DND-41 (cell line): ENCODE data around the gene MS4A8.

Experiments used
- ATAC-seq: fragments of 200-7000 bp; cut with Tn5 transposase; 3 replicates; pipeline ENCODE4 v1.9.1; 2021; ENCODE audit warnings: low read depth; ENCODE audit not compliant: insufficient read depth
- DNase-seq: peaks from one replicate; pipeline ENCODE4 v3.0.0-alpha.2; 2020
- H2AFZ ChIP-seq: 2 replicates; pipeline ENCODE4 v1.6.0; 2012; ENCODE audit warnings: low read depth, low read length
- H3K27ac ChIP-seq: 2 replicates; pipeline ENCODE4 v1.5.1; 2012; ENCODE audit warnings: low read length, inconsistent platforms
- H3K27me3 ChIP-seq: fragments of 200-600 bp; sonication (generic); 2 replicates; pipeline ENCODE4 v1.6.0; 2012; ENCODE audit warnings: low read length, mild to moderate bottlenecking, inconsistent platforms; ENCODE audit not compliant: insufficient read depth, poor library complexity
- H3K36me3 ChIP-seq: 2 replicates; pipeline ENCODE4 v1.5.1; 2012; ENCODE audit warnings: low read length, inconsistent platforms; ENCODE audit not compliant: insufficient read depth
- H3K4me1 ChIP-seq: 2 replicates; pipeline ENCODE4 v1.5.1; 2012; ENCODE audit warnings: mild to moderate bottlenecking, low read length; ENCODE audit not compliant: insufficient read depth
- H3K4me2 ChIP-seq: 2 replicates; pipeline ENCODE4 v1.6.0; 2012; ENCODE audit warnings: mild to moderate bottlenecking, moderate library complexity, low read length, inconsistent platforms; ENCODE audit not compliant: insufficient read depth
- H3K4me3 ChIP-seq, 2 experiments: fragments of 200-600 bp in 1 of 2; shearing (Covaris generic) in 1 of 2; 2 replicates each; pipeline ENCODE4 v1.5.1; 2012 to 2016; ENCODE audit warnings: inconsistent platforms in 2 of 2, low read length in 2 of 2, mild to moderate bottlenecking in 2 of 2, low read depth in 1 of 2, moderate library complexity in 1 of 2
- H3K79me2 ChIP-seq: 2 replicates; pipeline ENCODE4 v1.6.0; 2012; ENCODE audit warnings: low read length, inconsistent platforms; ENCODE audit not compliant: insufficient read depth
- H3K9ac ChIP-seq: 2 replicates; pipeline ENCODE4 v1.6.0; 2012; ENCODE audit warnings: low read depth, mild to moderate bottlenecking, inconsistent platforms, low read length, moderate library complexity
- H3K9me3 ChIP-seq: 2 replicates; pipeline ENCODE4 v1.5.1; 2012; ENCODE audit warnings: low read length, moderate library complexity, mild to moderate bottlenecking, inconsistent platforms; ENCODE audit not compliant: insufficient read depth, severe bottlenecking
- H4K20me1 ChIP-seq: 2 replicates; pipeline ENCODE4 v1.6.0; 2012; ENCODE audit warnings: low read length; ENCODE audit not compliant: insufficient read depth
- EZH2 ChIP-seq: IDR thresholded peaks from 3 replicates; pipeline ENCODE4 v1.6.1; 2012; ENCODE audit warnings: borderline replicate concordance, low read depth, mild to moderate bottlenecking, moderate library complexity, low read length, inconsistent platforms; ENCODE audit not compliant: severe bottlenecking
- TF ChIP-seq, protein P1 (sequence below): IDR thresholded peaks from 2 replicates; pipeline ENCODE4 v1.5.1; 2012; ENCODE audit warnings: borderline replicate concordance, low read length, moderate library complexity, mild to moderate bottlenecking; ENCODE audit not compliant: poor library complexity, severe bottlenecking; ENCODE audit errors: extremely low read depth

Gene MS4A8

DNA sequence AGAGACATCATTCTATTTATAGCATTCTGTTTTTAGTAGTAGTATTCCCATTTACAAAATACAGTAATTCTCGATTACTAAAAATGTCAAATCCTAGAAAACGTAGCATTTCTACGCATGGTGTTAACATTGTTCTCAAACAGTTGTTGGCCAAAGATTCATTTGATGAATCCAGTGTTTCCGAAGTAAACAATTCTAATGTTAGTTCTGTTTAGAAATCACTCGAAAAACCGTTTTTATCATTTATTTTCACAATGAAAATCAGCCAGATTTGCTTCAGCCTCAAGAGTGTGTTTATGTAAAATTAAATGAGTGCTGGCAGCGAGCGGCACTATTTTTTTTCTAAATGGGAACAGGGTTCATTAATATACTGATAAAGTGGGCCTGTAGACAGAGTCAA lies 32.2 kb downstream of the MS4A8 start:
- Histone ChIP-seq H2AFZ (no peak overlapping the region), H3K9me3 (no peaks in the 10 kb centered on the region), H3K4me1 (no peaks in the 10 kb centered on the region), H3K27ac (no peak overlapping the region), H3K79me2 (no peaks in the 10 kb centered on the region), H3K9ac (no peak overlapping the region), H3K4me2 (no peak overlapping the region), H4K20me1 (no peaks in the 10 kb centered on the region), H3K36me3 (no peaks in the 10 kb centered on the region), H3K4me3 (no peak overlapping the region), H3K27me3 (peaks cover 7% of the 10 kb centered on the region)
- no peak for DNase-seq
- TF ChIP-seq, protein P1, sequence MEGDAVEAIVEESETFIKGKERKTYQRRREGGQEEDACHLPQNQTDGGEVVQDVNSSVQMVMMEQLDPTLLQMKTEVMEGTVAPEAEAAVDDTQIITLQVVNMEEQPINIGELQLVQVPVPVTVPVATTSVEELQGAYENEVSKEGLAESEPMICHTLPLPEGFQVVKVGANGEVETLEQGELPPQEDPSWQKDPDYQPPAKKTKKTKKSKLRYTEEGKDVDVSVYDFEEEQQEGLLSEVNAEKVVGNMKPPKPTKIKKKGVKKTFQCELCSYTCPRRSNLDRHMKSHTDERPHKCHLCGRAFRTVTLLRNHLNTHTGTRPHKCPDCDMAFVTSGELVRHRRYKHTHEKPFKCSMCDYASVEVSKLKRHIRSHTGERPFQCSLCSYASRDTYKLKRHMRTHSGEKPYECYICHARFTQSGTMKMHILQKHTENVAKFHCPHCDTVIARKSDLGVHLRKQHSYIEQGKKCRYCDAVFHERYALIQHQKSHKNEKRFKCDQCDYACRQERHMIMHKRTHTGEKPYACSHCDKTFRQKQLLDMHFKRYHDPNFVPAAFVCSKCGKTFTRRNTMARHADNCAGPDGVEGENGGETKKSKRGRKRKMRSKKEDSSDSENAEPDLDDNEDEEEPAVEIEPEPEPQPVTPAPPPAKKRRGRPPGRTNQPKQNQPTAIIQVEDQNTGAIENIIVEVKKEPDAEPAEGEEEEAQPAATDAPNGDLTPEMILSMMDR, result no peak
- TF ChIP-seq EZH2, result no peak
- no peak for ATAC-seq

- no peak for DNase-seq
- H2AFZ ChIP-seq, result no peak overlapping the region
- H4K20me1 ChIP-seq, result no peaks in the 10 kb centered on the region
- ATAC-seq, result no peak
- H3K79me2 ChIP-seq, result no peaks in the 10 kb centered on the region
- H3K27me3 ChIP-seq, result peaks cover 7% of the 10 kb centered on the region
- H3K9ac ChIP-seq, result no peak overlapping the region
- no peak overlapping the region for H3K4me3 ChIP-seq
- H3K4me1 ChIP-seq, result no peaks in the 10 kb centered on the region
- H3K4me2 ChIP-seq, result no peak overlapping the region
- no peaks in the 10 kb centered on the region for H3K9me3 ChIP-seq
- TF ChIP-seq EZH2, result no peak
- TF ChIP-seq, protein P1, result no peak
- no peaks in the 10 kb centered on the region for H3K36me3 ChIP-seq
- H3K27ac ChIP-seq, result no peak overlapping the region
These were observed 34.9 kb downstream of the MS4A8 start for GRCh38 chr11:60734279-60734678.

GRCh38 chr11:60739114-60739513 lies 39.7 kb downstream of the MS4A8 start:
- Histone ChIP-seq H3K27me3 (no peaks in the 10 kb centered on the region), H4K20me1 (no peaks in the 10 kb centered on the region), H3K4me2 (no peak overlapping the region), H3K4me3 (no peak overlapping the region), H3K9ac (no peak overlapping the region), H3K79me2 (no peaks in the 10 kb centered on the region), H3K36me3 (no peaks in the 10 kb centered on the region), H3K27ac (no peak overlapping the region), H3K9me3 (no peaks in the 10 kb centered on the region), H3K4me1 (no peaks in the 10 kb centered on the region), H2AFZ (no peak overlapping the region)
- no peak for ATAC-seq
- no peak for DNase-seq
- TF ChIP-seq EZH2, result no peak
- TF ChIP-seq, protein P1, result peak; percentile 24

DNA sequence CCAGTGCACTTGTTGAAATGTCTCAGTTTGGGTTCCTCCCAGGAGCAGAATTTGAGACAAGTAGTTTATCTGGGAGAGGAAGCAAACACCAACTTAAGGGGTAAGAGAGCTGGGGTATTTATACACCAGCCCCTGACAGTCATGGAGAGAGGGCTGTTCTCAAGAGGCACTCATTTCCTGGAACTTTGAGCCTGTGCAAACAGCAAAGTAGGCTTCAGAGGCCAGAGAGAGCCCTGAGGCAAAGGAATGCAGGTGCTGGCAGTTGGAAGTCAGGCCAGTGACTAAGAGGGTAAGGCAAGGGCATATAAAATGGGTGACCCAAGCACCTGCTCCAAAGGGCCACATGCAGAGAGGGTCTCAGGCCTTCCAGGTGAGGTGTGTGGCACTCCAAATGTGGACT lies 41.2 kb downstream of the MS4A8 start:
- H3K27ac ChIP-seq, result no peak overlapping the region
- no peaks in the 10 kb centered on the region for H3K79me2 ChIP-seq
- TF ChIP-seq, protein P1, result no peak
- TF ChIP-seq EZH2, result no peak
- H3K4me3 ChIP-seq, result no peak overlapping the region
- peaks cover 3% of the 10 kb centered on the region for H3K9me3 ChIP-seq
- no peak overlapping the region for H3K4me2 ChIP-seq
- DNase-seq (no peak), ATAC-seq (no peak)
- no peaks in the 10 kb centered on the region for H3K27me3 ChIP-seq
- H4K20me1 ChIP-seq, result no peaks in the 10 kb centered on the region
- H3K4me1 ChIP-seq, result no peaks in the 10 kb centered on the region
- no peaks in the 10 kb centered on the region for H3K36me3 ChIP-seq
- H2AFZ ChIP-seq, result no peak overlapping the region
- H3K9ac ChIP-seq, result no peak overlapping the region
